Activated CD8-positive, alpha-beta T cell treated with anti-CD3 and anti-CD28 coated beads for 36 hours (primary cell): ENCODE results near the gene GNG4. TPM values are rescaled to one million over a fixed set of nuclear protein-coding genes. Genes with fewer than 3 reads are reported as not detected.
"Not testable (repeated sequence)": the region's sequence is repeated elsewhere in the genome, so short reads cannot be mapped to it uniquely, and the experiment has no call there.

Experiments
- ATAC-seq: fragments of 200-7000 bp; cut with Tn5 transposase; one replicate; pipeline ENCODE4 v1.10.0; 2021; ENCODE audit warnings: mild to moderate bottlenecking, moderate library complexity
- CTCF ChIA-PET: fragments of 350-600 bp; sonication (Branson Sonifier 250); formaldehyde crosslinking; loops from one replicate; lab custom pipeline; 2021; ENCODE audit warnings: antibody characterized with exemption; lab: Charles Lee
- POLR2A ChIA-PET: fragments of 350-600 bp; sonication (Branson Sonifier 250); formaldehyde crosslinking; loops from one replicate; lab custom pipeline; 2021; ENCODE audit warnings: antibody characterized with exemption; lab: Charles Lee
- DNase-seq: peaks from one replicate; pipeline ENCODE4 v3.0.0-alpha.2; 2020
- H3K27ac Mint-ChIP-seq: one replicate; pipeline ENCODE4 v1.8.0; 2021; ENCODE audit warnings: mild to moderate bottlenecking, mixed read lengths
- H3K27me3 Mint-ChIP-seq: one replicate; pipeline ENCODE4 v1.8.0; 2021; ENCODE audit warnings: mixed read lengths
- H3K36me3 Mint-ChIP-seq: one replicate; pipeline ENCODE4 v1.8.0; 2021; ENCODE audit warnings: low read depth, mixed read lengths
- H3K4me1 Mint-ChIP-seq: one replicate; pipeline ENCODE4 v1.8.0; 2021; ENCODE audit warnings: low read depth, mixed read lengths
- H3K4me3 Mint-ChIP-seq: one replicate; pipeline ENCODE4 v1.8.0; 2021; ENCODE audit warnings: mild to moderate bottlenecking, moderate library complexity, mixed read lengths
- H3K9me3 Mint-ChIP-seq: one replicate; pipeline ENCODE4 v1.8.0; 2021; ENCODE audit warnings: mixed read lengths
- intact Hi-C: fragments of 100-400 bp; cut with micrococcal nuclease; formaldehyde crosslinking; loops from one replicate; pipeline ENCODE4 v1.10.0; 2022
- total RNA-seq, 2 experiments: library from RNA; stranded (reverse); gene quantifications; one replicate each; pipeline ENCODE4 v1.2.3, GENCODE V29; 2021
- TF ChIP-seq, protein P1 (sequence below): fragments of 200-600 bp; IDR thresholded peaks from one replicate; pipeline ENCODE4 v1.8.0; 2022; ENCODE audit warnings: antibody characterized with exemption, mild to moderate bottlenecking

Gene GNG4
- total RNA-seq, 2 experiments from 2014 or later = 2.2 to 2.3 TPM

GRCh38 chr1:235642011-235642942 lies 7.3 kb downstream of the GNG4 start:
- H3K36me3 Mint-ChIP-seq = no peaks in the 10 kb centered on the region
- intact Hi-C loops = no loop called here
- peaks cover 10% of the 10 kb centered on the region for H3K27me3 Mint-ChIP-seq
- H3K4me1 Mint-ChIP-seq = peaks cover 26% of the 10 kb centered on the region
- POLR2A ChIA-PET = interaction anchor here (0.6 to 1.3 kb wide), 3 partner anchors 8 to 137 kb away, joined by 3 to 4 read pairs (median 4); no protein-coding TSS in a partner anchor
- DNase-seq (peak; percentile 85), ATAC-seq (peak; percentile 88)
- H3K27ac Mint-ChIP-seq = peak overlapping the region; percentile 87
- TF ChIP-seq, protein P1, sequence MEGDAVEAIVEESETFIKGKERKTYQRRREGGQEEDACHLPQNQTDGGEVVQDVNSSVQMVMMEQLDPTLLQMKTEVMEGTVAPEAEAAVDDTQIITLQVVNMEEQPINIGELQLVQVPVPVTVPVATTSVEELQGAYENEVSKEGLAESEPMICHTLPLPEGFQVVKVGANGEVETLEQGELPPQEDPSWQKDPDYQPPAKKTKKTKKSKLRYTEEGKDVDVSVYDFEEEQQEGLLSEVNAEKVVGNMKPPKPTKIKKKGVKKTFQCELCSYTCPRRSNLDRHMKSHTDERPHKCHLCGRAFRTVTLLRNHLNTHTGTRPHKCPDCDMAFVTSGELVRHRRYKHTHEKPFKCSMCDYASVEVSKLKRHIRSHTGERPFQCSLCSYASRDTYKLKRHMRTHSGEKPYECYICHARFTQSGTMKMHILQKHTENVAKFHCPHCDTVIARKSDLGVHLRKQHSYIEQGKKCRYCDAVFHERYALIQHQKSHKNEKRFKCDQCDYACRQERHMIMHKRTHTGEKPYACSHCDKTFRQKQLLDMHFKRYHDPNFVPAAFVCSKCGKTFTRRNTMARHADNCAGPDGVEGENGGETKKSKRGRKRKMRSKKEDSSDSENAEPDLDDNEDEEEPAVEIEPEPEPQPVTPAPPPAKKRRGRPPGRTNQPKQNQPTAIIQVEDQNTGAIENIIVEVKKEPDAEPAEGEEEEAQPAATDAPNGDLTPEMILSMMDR = no peak
- no peaks in the 10 kb centered on the region for H3K9me3 Mint-ChIP-seq
- CTCF ChIA-PET = interaction anchor here (0.8 to 2.9 kb wide), 3 partner anchors 41 to 125 kb away, joined by 3 to 11 read pairs (median 3); no protein-coding TSS in a partner anchor
- H3K4me3 Mint-ChIP-seq = peak overlapping the region; percentile 57

- ChIA-PET CTCF (interaction anchor here (2.9 kb wide), 1 partner anchor 40 kb away, joined by 11 read pairs; no protein-coding TSS in a partner anchor), POLR2A (interaction anchor here (0.5 kb wide), 1 partner anchor 247 kb away, joined by 3 read pairs; no protein-coding TSS in a partner anchor)
- ATAC-seq (no peak), DNase-seq (no peak)
- H3K4me1 Mint-ChIP-seq = peaks cover 26% of the 10 kb centered on the region
- intact Hi-C loops = no loop called here
- no peaks in the 10 kb centered on the region for H3K36me3 Mint-ChIP-seq
- H3K9me3 Mint-ChIP-seq = no peaks in the 10 kb centered on the region
- no peak overlapping the region for H3K4me3 Mint-ChIP-seq
- H3K27ac Mint-ChIP-seq = no peak overlapping the region
- TF ChIP-seq, protein P1 = no peak
- H3K27me3 Mint-ChIP-seq = no peaks in the 10 kb centered on the region
Measured at GRCh38 chr1:235640580-235640979, 9.0 kb downstream of the GNG4 start.

DNA sequence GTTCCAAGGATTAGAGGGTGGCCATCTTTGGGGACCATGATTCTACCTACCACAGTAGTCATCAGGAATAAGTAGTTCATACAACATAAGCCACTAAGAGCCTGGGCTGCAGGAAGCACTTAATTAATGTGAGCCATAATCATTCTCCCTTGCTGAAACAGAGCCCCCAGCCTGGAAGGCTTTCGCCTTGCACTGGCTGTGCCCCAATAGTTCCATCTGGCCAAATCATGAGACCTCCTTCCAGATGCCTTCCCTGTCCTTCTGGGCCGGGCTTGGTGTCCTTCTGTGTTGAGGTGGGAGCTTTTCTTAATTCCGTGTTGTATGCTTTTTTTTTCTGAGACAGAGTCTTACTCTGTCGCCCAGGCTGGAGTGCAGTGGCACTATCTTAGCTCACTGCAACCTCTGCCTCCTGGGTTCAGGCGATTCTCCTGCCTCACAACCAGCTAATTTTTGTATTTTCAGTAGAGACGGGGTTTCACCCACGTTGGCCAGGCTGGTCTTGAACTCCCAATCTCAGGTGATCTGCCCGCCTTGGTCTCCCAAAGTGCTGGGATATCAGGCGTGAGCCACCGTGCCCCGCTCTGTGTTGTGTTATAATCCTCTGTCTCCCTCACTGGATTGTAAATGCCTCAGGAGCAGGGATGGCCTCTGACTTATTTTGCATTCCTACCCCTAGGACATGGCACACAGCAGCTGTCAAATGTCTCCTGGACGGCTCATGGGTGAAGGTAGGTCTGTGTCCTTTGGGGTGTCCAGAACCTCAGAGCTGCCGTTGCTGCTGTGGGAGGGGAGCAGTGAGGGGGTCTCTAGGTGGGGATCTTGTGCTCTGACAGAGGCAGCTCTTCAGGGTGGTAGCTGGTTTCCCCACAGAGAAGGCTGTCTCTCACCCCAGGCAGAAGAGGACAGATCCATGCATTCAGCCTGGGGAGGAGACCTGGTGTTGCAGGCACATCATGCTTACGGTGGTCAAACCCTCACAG lies 10.1 kb downstream of the GNG4 start:
- Mint-ChIP-seq H3K27me3 (no peaks in the 10 kb centered on the region), H3K36me3 (no peaks in the 10 kb centered on the region), H3K9me3 (no peaks in the 10 kb centered on the region), H3K4me3 (no peak overlapping the region), H3K27ac (no peak overlapping the region), H3K4me1 (peaks cover 25% of the 10 kb centered on the region)
- no peak for DNase-seq
- no peak for ATAC-seq
- CTCF ChIA-PET = no interaction called here
- POLR2A ChIA-PET = no interaction called here
- TF ChIP-seq, protein P1 = no peak
- intact Hi-C loops = no loop called here

DNA sequence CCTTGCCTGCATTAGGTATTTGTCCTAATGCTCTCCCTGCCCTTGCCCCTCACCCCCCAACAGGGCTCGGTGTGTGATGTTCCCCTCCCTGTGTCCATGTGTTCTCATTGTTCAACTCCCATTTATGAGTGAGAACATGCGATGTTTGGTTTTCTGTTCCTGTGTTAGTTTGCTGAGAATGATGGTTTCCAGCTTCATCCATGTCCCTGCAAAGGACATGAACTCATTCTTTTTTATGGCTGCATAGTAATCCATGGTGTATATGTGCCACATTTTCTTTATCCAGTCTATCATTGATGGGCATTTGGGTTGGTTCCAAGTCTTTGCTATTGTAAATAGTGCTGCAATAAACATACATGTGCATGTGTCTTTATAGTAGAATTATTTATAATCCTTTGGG lies 11.0 kb downstream of the GNG4 start:
- H3K9me3 Mint-ChIP-seq, CTCF ChIA-PET, intact Hi-C loops, ATAC-seq, H3K36me3 Mint-ChIP-seq, POLR2A ChIA-PET, H3K27ac Mint-ChIP-seq, DNase-seq, H3K4me3 Mint-ChIP-seq, H3K27me3 Mint-ChIP-seq: not testable (repeated sequence)
- peaks cover 21% of the 10 kb centered on the region for H3K4me1 Mint-ChIP-seq
